Kasumi-1 (cell line): ENCODE measurements around the gene HAX1.
"Not testable (repeated sequence)": the region's sequence is repeated elsewhere in the genome, so short reads cannot be mapped to it uniquely, and the experiment has no call there.

Source experiments
- DNase-seq, 2 experiments: peaks; one replicate each; lab custom pipeline; 2025; lab: John Stamatoyannopoulos, UW

The HAX1 gene

DNA sequence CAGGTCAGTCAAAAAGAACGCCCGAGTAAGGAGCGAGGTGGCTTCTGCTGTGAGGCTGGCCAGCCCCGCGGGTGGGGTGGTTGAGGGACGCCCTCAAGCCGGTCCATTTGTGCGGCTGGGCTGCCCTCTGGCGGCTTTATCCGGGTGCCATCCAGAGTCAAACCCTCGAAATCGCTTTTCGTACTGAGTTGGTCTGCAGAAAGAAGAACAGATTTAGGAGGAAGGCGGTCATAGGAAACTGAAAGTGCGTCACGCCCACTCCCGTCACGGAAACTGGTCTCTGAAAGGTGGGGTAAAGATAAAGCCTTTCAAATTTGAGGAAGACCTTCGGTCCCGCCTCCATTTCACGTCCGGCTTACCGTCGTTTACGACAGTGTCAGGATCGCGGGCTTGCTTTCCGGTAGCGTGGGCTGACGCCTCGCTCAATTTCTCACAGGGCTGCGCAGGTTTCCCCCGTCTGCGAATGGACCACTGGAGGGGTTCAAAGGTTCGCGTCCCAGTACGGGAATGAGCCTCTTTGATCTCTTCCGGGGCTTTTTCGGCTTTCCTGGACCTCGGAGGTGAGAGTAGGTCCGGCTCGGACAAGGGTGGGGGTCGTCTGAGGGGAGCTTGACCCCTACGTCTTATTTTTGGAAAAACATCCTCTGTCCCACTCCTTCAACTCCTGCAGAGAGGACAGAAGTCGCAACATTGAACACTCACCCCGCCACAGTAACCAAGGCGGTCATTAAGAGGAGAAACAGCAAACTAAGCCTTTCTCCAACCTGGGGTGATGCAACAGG, at the start of gene HAX1:
TSS of gene HAX1 (plus strand) at position 413 of the 782 bp plus-strand sequence. CDS start at position 508, 95 bp downstream.
- DNase-seq, result peak; percentile 98

DNA sequence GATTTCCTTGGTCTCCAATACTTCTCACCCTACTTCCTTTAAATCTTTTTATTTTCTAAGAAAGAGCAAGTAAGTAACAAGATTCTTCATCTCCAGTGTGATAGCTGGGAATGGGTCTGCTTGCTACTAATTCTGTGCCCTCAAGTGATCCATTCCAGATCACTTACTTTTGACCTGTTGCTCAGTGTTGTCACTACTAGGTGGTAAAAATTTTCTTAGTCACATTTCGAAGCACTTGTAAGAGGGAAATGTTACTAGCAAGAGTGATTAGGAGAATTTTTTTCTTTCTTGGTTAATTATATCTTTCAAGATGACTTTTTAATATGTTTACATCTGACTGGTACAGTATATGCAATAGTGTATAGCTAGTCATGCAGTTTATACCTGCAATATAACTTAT, 49.5 kb upstream of the HAX1 start:
- no peak for DNase-seq

DNA sequence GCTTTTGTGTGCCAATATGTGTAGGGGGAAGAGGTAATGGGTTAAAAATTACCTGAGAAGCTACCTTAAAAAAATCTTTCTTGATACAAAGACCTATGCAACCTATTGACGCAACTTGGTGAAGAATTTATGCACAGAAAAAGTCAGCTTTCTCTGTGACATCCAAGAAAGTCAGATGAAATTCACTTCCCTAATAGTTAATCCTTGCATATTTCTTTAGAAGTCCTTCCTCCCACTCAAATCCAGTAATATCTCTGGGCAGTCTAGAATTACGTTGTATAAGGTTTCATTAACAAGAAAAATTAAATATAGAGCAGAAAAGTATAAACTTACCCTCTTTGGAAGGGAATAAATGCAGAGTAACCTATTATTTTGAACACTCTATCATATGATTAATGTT, 48.8 kb upstream of the HAX1 start:
- no peak for DNase-seq

DNA sequence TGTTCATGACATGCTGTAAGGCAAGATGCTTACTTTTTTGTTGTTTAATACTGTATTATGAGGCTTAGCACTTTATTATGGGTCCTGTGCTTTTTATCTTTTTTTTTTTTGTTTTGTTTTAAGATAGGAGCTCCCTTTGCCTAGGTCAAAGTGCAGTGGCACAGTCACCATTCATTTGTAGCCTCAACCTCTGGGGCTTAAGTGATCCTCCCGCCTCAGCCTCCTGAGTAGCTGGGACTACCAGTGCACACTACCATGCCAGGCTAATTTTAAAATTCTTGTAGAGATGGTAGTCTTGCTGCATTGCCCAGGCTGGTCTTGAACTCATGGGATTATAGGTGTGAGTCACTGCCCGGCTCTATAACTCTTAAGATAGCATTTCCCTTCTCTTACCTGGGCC, 47.1 kb upstream of the HAX1 start:
- no peak for DNase-seq

DNA sequence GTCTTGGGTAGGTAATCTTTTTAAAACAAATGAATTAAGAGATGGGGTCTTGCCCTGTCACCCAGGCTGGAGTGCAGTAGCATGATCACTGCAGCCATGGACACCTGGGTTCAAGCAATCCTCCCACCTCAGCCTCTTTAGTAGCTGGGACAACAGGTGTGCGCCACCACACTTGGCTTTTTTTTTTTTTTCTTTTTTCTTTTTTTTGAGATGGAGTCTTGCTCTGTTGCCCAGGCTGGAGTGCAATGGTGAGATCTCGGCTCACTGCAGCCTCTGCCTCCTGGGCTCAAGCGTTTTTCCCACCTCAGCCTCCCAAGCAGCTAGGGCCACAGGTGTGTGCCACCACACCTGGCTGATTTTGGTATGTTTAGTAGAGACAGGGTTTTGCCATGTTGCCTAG, 41.3 kb upstream of the HAX1 start:
- not testable (repeated sequence) for DNase-seq

DNA sequence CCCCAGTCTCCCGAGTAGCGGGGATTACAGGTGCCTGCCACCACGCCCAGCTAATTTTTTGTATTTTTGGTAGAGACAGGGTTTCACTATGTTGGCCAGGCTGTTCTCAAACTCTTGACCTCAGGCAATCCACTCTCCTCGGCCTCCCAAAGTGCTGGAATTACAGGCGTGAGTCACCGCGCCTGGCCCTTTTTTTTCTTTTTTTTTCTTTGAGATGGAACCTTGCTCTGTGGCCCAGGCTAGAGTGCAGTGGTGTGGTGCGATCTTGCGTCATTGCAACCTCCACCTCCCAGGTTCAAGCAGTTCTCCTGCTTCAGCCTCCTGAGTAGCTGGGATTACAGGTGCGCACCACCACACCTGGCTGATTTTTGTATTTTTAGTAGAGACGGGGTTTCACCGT, 39.3 kb upstream of the HAX1 start:
- DNase-seq, result not testable (repeated sequence)

DNA sequence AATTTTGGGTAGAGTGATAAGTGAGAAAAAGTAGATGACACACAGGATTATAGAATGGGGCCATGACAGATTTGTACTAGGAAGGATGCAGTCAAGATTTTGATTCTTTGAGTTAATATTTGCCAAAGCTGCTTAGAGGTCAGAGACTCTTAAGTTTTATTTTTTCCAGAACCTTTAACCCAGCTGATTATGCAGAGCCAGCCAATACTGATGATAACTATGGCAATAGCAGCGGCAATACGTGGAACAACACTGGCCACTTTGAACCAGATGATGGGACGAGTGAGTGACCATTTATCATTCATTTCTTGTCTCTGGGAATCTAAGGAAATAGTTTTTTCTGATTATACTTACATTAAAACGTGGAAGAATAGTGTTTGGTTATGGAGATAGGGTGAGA, 35.6 kb upstream of the HAX1 start:
- DNase-seq, result no peak

DNA sequence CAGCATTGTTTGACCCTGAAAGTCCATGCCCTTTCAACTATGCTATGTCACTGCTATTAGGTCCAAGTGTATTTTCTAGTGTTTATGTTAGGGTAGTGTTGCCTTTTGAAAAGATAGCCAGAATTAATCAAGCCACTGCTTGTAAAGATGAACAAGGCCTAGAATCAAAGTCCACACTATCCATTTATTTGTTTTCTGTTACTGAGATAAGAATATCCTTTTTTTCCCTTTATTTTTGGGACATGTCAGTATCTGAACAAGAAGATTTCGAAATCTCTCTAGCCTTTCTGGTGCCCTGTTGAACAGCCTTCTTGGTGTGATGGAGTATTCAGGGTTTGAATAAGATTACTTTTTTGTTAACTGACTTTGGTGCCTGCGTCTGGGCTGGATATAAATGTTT, 35.0 kb upstream of the HAX1 start:
- DNase-seq, result no peak

DNA sequence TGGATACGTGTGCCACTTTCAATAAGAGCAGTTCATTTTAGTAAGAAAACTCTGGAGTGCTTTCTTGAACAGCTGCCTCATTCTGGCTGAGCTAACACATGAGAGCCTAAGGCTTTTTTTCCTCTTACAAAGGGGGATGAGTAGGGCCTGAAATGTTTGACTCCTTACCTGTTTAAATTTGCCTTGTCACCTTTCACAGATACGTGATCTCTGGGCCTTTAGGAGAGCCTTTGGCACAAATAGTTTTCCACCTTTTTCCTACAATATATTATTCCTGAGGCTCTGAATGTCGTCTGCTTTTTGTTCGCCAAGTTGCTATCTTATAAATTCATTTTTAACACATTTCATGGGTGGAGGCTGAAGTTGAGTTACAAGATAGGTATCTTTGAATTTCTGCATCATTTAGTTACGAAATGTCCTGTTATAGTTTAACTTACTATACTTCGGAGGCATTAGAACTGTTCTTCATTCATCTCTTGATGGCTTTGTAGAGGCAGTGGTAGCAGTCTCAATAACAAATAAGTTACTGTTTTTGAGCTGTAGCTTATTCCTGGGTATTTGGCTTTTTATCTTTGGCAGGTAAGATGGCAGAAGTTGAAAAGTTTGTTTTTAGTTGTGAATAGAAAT, 34.4 kb upstream of the HAX1 start:
- no peak for DNase-seq

DNA sequence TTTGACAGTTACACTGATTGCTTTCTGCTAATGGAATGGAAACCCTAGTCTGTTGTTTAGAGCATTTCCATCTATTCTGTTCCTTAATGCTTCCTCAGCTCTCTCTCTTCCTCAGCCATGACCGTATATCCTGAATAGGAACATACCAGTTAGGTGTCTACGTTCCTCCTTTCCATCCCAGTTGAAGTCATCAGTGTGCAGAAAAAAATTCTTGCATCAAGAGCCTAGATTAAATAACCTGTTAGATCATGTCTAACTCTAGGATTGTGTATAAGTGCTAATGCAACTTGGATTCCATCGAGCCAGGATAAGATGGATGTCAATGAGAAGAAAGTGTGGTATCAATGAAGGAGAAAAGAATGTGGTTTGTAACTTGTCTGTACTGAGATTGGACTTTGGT, 32.9 kb upstream of the HAX1 start:
- DNase-seq, result no peak

DNA sequence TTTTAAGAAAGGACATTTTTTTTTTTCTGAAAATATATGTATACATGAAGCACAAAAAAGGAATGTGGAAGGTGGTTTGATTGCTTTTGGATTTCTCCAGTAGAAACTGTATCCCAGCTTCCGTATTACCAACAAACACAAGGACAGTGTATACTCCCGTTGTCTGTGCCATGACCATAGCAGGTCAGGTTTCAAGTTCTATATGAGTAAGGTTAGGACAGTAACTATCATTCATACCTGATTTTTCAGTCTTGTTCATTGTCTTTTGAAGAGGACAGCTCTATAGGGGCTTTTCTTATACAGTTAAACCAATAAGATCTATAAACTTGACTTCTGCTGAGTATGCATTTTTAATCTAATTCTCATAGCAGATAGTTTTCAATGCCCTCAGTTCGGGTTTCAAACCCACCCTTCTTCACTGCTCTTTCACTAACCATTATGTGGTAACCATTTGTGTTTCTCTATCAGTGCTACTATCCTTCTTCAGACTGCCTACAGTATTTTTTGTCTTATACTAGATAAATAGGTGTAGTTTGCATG, 32.1 kb upstream of the HAX1 start:
- no peak for DNase-seq

DNA sequence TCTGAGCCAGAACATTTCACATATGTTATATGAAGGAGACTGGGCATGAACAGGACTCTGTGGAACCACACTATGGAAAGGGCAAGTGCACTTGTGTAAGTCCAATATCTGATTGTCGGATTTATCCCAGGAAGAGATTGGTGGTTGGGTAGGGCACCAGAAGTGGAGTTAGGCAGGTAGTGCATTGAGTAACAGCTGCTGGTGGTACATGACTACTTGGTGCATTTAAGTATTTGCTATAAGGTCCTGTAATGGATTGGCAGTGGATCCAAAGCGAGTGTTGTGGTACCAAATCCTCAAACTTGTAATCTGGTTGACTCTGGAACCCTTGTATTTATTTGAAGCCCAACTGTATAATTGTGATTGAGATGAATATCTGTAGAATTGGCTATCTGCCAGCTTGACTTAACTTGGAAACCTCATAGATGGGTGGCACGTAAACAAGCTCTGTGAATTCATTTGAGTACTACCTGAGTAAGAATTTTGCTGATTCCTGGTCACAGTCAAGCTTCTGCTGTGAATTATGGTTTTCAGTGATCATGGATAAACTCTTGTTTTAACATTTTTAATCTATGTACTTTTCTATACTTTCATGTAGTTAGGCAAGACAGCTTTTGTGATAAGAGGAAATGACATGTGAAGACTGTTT, 30.6 kb upstream of the HAX1 start:
- DNase-seq, result no peak

DNA sequence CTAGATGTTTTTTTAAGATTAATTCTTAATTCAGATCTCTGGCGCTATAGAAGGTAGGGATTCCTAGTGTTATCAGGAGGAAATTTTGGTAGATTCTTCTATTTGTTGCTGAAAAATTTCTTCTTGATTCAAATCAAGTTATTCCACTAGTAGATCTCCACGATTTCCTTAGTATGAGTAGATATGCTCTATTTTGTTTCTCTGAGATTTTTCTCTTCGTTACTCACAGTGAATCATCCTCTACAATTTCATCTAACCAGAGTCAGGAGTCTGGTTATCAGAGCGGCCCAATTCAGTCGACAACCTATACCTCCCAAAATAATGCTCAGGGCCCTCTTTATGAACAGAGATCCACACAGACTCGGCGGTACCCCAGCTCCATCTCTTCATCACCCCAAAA, 18.8 kb upstream of the HAX1 start:
- no peak for DNase-seq

DNA sequence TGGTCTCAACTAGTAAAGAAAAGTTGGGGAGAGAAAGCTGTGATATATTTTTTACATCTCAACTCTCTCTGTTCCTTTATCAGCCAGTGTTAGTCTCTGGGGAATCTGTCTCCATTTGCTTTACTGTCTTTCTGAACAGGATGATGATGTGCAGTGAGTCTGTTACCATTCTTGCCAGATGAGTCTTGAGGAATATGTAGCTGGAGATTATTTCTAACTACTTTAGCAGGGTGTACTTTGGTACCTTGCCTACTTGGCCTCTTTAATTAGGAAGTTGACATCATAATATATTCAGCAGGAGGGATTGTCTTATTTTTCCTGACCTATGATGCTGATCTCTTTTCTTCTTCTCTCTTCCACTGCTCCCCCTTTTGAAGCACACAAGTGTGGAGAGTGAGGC, 15.7 kb upstream of the HAX1 start:
- no peak for DNase-seq

DNA sequence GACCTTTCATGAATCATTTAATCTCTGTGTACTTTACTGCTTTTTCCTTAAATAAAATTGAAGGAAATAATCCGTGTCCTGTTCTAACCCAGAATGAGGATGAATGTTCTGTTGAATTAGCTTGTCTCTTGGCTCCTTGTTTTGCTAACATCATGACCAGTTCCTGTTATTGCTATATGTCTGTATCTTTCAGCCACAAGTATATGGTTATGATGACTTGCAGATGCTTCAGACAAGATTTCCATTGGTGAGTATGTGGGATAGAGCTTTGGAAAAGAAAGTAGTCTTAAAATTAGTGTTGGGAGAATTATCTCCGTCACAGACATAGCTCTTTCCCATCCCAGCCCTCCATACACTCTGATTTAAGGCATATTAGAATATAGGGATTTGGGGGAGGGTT, 13.6 kb upstream of the HAX1 start:
- DNase-seq, result no peak

DNA sequence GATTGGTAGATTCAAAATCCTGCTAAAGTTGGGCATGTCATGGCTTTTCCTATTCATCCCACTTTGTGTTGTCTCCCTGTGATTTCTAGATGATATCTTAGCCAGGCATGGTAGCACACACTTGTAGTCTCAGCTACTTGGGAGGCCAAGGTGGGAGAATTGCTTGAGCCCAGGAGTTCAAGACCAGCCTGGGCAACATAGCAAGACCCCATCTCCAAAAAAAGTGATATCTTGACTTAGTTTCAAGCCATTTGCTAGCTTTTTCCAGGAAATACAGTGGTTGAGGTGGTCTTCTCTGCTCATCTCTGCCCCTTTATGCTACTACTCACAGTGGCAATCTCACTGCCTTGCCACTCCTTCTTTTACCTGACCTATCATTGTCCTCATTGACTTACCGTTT, 12.3 kb upstream of the HAX1 start:
- no peak for DNase-seq

DNA sequence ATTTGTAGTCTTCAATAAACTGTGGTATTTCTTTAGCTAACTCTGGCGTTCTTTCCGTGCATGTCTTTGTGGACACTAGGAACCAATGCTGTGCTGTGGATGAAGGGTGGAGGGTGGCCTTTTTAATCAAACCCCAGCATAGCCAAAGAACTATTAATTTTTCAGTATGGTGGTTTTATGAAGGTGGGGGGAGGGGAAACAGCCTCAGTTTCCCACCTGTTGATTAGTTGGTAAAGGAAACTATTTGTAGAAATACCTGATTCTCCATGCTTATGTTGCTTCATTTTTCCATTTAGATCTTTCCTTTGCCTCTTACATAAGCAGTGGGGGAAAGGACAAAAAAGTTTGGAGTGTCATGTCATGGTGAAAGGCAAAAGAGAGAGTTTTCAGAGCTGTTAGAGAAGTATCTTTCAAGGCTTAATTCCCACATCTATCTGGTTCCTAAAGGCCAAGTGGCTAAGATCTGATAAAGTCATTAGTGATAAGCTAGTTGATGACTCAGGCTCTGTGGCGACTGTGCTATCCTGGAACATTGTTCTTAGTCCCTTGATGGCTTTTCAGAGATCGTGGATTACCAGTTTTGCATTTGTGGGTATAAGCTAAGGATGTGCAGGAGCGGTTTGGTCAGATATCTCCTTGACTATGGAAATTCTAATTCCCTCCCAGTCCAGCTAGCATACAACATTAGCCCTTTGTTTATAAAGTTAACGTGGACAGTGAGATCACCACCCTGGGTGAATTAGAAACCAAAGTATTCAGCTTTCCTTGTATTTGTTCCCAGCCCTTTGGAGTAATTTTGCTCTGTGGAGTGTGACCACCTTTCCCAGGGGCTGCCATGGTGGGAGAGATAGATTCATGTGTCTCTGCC, 8.7 kb upstream of the HAX1 start:
- no peak for DNase-seq

DNA sequence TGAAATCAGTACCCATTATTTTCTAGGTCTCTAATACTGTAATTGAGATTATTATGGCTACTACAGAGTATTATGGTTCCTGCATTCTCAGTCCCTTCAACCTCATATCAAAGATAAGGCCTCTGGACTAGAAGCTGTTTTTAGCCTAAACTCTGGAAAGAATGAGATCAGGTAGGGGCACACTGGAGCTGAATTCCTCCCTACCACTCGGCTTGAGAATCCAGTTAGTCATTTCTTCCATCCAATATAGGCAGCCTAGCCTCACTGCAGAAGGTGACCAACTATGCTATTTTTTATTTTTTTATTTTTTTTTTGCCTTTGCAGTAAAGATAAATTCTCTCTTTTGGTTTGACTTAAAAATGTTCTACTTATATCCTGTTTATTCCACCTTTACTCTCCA, 8.0 kb upstream of the HAX1 start:
- no peak for DNase-seq

DNA sequence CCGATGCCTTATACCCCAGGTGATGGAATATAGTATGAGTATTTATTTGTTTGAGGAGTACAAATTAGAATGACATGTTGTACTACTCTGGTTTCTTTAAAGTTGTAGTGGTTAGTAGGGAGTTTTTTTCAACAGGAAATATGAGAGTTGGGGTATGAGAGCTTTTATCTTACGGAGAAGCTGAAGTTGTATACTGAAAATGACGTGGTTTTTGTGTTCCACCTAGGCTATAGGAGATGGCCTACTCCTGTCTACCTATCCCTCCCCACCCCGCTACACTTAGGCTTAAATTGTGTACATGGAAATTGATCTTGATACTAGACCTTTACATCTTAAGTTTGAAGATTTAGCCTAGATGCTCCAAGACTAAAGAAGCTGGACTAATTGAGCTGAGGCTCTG, 6.8 kb upstream of the HAX1 start:
- no peak for DNase-seq

DNA sequence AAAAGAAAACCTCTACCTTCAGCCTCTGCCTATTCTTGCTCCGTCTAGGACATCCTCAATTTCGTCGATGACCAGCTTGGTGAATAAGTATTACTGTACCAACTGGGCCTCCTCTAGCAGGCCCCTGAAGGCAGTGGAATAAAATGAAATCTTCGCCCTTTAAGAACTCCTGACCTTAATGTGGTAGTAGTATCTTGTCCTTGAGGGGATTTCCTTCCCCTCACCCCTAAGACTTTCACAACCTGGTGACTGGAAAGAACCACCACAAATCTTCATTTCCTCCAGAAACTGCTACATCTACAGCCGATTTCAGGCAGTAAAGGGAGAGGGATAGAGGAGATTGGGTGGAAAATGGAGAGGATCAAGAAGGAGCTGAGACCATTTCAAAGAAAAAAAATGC, 1.6 kb upstream of the HAX1 start:
- DNase-seq, result no peak

DNA sequence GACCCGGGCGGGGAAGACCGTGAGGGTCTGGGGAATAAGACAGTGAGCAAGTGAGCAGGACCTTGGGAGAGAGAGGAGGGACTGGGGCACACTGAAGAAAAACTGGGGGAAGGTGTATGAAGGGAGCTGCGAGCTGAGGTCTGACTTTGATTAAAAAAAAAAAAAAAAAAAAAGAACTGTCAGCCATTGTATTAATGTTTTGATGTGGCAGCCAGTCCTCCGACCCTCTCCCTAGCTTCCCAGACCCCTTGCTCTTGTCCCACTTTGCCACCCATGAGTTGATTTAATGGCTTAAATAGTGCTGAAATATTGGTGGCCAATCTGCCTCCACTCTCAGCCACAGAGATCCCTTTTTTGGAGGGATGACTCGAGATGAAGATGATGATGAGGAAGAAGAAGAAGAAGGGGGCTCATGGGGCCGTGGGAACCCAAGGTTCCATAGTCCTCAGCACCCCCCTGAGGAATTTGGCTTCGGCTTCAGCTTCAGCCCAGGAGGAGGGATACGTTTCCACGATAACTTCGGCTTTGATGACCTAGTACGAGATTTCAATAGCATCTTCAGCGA, 652 bp downstream of the HAX1 start:
- DNase-seq, result no peak

DNA sequence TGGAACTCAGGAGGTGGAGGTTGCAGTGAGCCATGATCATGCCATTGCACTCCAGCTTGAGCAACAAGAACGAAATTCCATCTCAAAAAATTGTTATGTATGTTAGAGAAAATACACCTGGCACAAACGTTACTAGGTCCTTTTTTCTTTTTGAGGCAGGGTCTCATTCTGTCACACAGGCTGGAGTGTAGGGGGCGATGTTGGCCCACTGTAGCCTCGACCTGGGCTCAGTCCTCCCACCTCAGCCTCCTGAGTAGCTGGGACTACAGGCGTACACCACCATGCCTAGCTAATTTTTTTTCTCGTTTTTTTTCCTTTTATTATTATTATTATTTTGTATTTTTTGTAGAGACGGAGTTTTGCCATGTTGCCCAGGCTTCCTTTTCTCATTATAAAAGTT, 4.4 kb downstream of the HAX1 start:
- DNase-seq, result peak; percentile 17 to 22
